GM23338 (cell line): ENCODE data around the gene RUSC1. TPM values are rescaled to one million over a fixed set of nuclear protein-coding genes. Genes with fewer than 3 reads are reported as not detected.

Experiments
- ATAC-seq: fragments of 200-7000 bp; cut with Tn5 transposase; 3 replicates; pipeline ENCODE4 v1.9.1; 2020
- DNase-seq: peaks from one replicate; pipeline ENCODE4 v3.0.0-alpha.2; 2015; ENCODE audit warnings: low spot score
- H2AFZ ChIP-seq: fragments of 200-600 bp; sonication (generic); 2 replicates; pipeline ENCODE4 v1.8.0; 2016; ENCODE audit warnings: antibody characterized with exemption, mild to moderate bottlenecking, moderate library complexity
- H3F3A ChIP-seq: fragments of 200-600 bp; sonication (generic); replicated peaks from 2 replicates; pipeline ENCODE4 v1.8.0; 2017; ENCODE audit warnings: antibody characterized with exemption, mixed run types, low read depth
- H3K27ac ChIP-seq: fragments of 200-600 bp; sonication (generic); 2 replicates; pipeline ENCODE4 v1.6.1; 2016; ENCODE audit warnings: low read depth
- H3K27me3 ChIP-seq: fragments of 200-600 bp; sonication (generic); 2 replicates; pipeline ENCODE4 v1.8.0; 2016; ENCODE audit warnings: mild to moderate bottlenecking, mixed run types, moderate library complexity; ENCODE audit not compliant: insufficient read depth
- H3K36me3 ChIP-seq: fragments of 200-600 bp; sonication (generic); 2 replicates; pipeline ENCODE4 v1.8.0; 2016; ENCODE audit warnings: mild to moderate bottlenecking; ENCODE audit not compliant: insufficient read depth
- H3K4me1 ChIP-seq: fragments of 200-600 bp; sonication (generic); 2 replicates; pipeline ENCODE4 v1.8.0; 2016; ENCODE audit warnings: mild to moderate bottlenecking, moderate library complexity; ENCODE audit not compliant: insufficient read depth
- H3K4me2 ChIP-seq: fragments of 200-600 bp; sonication (generic); 2 replicates; pipeline ENCODE4 v1.7.1; 2017; ENCODE audit warnings: mixed run types
- H3K4me3 ChIP-seq: fragments of 200-600 bp; sonication (generic); 2 replicates; pipeline ENCODE4 v1.6.1; 2016; ENCODE audit warnings: mixed run types
- H3K79me2 ChIP-seq: fragments of 200-600 bp; sonication (generic); replicated peaks from 2 replicates; pipeline ENCODE4 v1.8.0; 2017; ENCODE audit warnings: mild to moderate bottlenecking; ENCODE audit not compliant: insufficient read depth
- H3K9me2 ChIP-seq: fragments of 200-600 bp; sonication (generic); 2 replicates; pipeline ENCODE4 v1.8.0; 2017; ENCODE audit not compliant: insufficient read depth
- H4K20me1 ChIP-seq: fragments of 200-600 bp; sonication (generic); replicated peaks from 2 replicates; pipeline ENCODE4 v1.8.0; 2017; ENCODE audit warnings: mild to moderate bottlenecking; ENCODE audit not compliant: insufficient read depth
- H3K27ac Mint-ChIP-seq: 2 replicates; pipeline ENCODE4 v1.8.0; 2020; ENCODE audit warnings: inconsistent platforms, mild to moderate bottlenecking, moderate library complexity, mixed read lengths
- H3K27me3 Mint-ChIP-seq: 3 replicates; pipeline ENCODE4 v1.8.0; 2022; ENCODE audit warnings: low read depth, mild to moderate bottlenecking, moderate library complexity, mixed read lengths, inconsistent platforms; ENCODE audit not compliant: insufficient read depth, poor library complexity
- H3K36me3 Mint-ChIP-seq: 3 replicates; pipeline ENCODE4 v1.8.0; 2021; ENCODE audit warnings: low read depth, mild to moderate bottlenecking, inconsistent platforms, moderate library complexity, mixed read lengths
- H3K4me1 Mint-ChIP-seq: 3 replicates; pipeline ENCODE4 v1.8.0; 2020; ENCODE audit warnings: mild to moderate bottlenecking, inconsistent platforms, mixed read lengths
- H3K4me3 Mint-ChIP-seq: 3 replicates; pipeline ENCODE4 v1.8.0; 2021; ENCODE audit warnings: moderate library complexity, mild to moderate bottlenecking, inconsistent platforms, mixed read lengths
- H3K9me3 Mint-ChIP-seq: 3 replicates; pipeline ENCODE4 v1.8.0; 2020; ENCODE audit warnings: moderate library complexity, mild to moderate bottlenecking, inconsistent platforms, mixed read lengths
- CREB1 ChIP-seq: fragments of 250-450 bp; sonication (Bioruptor Pico); IDR thresholded peaks from 2 replicates; pipeline ENCODE4 v1.5.0; 2020; ENCODE audit warnings: low read depth, mild to moderate bottlenecking, moderate library complexity
- EZH2 ChIP-seq: fragments of 200-600 bp; sonication (generic); IDR thresholded peaks from one replicate; pipeline ENCODE4 v1.8.0; 2017; ENCODE audit warnings: antibody characterized with exemption, mild to moderate bottlenecking, low read depth; ENCODE audit not compliant: unreplicated experiment
- EZH2phosphoT487 ChIP-seq: fragments of 200-600 bp; sonication (generic); IDR thresholded peaks from one replicate; pipeline ENCODE4 v1.8.1; 2018; ENCODE audit warnings: antibody characterized with exemption; ENCODE audit not compliant: unreplicated experiment
- JUNB ChIP-seq: IDR thresholded peaks from one replicate; pipeline ENCODE4 v1.6.1; 2016; ENCODE audit warnings: antibody characterized with exemption; ENCODE audit not compliant: unreplicated experiment
- NANOG ChIP-seq: IDR thresholded peaks from 2 replicates; pipeline ENCODE4 v1.6.1; 2016; ENCODE audit warnings: antibody characterized with exemption, borderline replicate concordance
- POLR2AphosphoS5 ChIP-seq: IDR thresholded peaks from 2 replicates; pipeline ENCODE4 v1.6.1; 2016; ENCODE audit warnings: antibody characterized with exemption, low read depth
- STAT1 ChIP-seq: IDR thresholded peaks from one replicate; pipeline ENCODE4 v1.6.1; 2016; ENCODE audit warnings: antibody characterized with exemption; ENCODE audit not compliant: unreplicated experiment
- polyA plus RNA-seq: library from polyadenylated mRNA; unstranded; fragments of >200 nt; fragmentation: Nextera tagmentation; extraction: Ambion mirVana; gene quantifications from 2 replicates; pipeline ENCODE4 v1.2.1, GENCODE V29; 2016
- total RNA-seq: library from RNA; depleted of rRNA; stranded (reverse); fragments of >200 nt; shearing (Covaris generic); gene quantifications from 2 replicates; pipeline ENCODE4 v1.2.3, GENCODE V29; 2014
- TF ChIP-seq, protein P1 (sequence below), 2 experiments: fragments of 200-600 bp in 1 of 2; sonication (generic) in 1 of 2; conservative IDR thresholded peaks; 2 replicates each; pipeline versions ENCODE4 v1.5.1 to v1.6.1; 2016 to 2017; ENCODE audit warnings: antibody characterized with exemption in 2 of 2, low read depth in 2 of 2, mild to moderate bottlenecking in 2 of 2, moderate library complexity in 1 of 2
- TF ChIP-seq, protein P2 (sequence below): IDR thresholded peaks from 2 replicates; pipeline ENCODE4 v1.6.1; 2016; ENCODE audit warnings: antibody characterized with exemption

Gene RUSC1
- total and polyA plus RNA-seq, 2 experiments from 2014 or later: 53.4 to 87.7 TPM

DNA sequence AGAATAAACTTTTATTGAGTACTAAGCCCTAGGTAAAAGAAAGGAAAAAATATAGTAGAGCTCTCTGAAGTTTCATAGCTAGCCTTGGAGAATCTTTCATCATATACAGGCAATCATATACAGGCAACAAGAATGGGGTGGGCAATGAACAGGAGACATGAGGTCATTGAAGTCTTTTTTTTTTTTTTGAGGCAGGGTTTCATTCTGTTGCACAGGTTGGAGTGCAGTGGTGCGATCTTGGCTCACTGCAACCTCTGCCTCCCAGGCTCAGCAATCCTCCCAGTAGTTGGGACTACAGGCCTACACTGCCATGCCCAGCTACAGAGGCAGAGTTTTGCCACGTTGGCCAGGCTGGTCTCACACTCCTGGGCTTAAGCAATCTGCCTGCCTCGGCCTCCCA is 22.1 kb downstream of the RUSC1 start:
- Histone ChIP-seq H3K27ac (no peak overlapping the region), H3K4me3 (no peak overlapping the region), H3K36me3 (peaks cover 51% of the 10 kb centered on the region), H4K20me1 (no peaks in the 10 kb centered on the region; the same call in 1 of the 2 replicates), H3K27me3 (no peaks in the 10 kb centered on the region), H3K79me2 (no peaks in the 10 kb centered on the region), H3F3A (peaks cover 3% of the 10 kb centered on the region; the same call in 1 of the 2 replicates), H3K4me1 (no peaks in the 10 kb centered on the region), H3K4me2 (no peak overlapping the region), H3K9me2 (no peaks in the 10 kb centered on the region), H2AFZ (no peak overlapping the region)
- Mint-ChIP-seq H3K4me1 (no peaks in the 10 kb centered on the region), H3K36me3 (peaks cover 52% of the 10 kb centered on the region), H3K27me3 (no peaks in the 10 kb centered on the region), H3K4me3 (no peak overlapping the region), H3K27ac (no peak overlapping the region), H3K9me3 (no peaks in the 10 kb centered on the region)
- no peak for ATAC-seq
- DNase-seq: no peak
- TF ChIP-seq, protein P1, sequence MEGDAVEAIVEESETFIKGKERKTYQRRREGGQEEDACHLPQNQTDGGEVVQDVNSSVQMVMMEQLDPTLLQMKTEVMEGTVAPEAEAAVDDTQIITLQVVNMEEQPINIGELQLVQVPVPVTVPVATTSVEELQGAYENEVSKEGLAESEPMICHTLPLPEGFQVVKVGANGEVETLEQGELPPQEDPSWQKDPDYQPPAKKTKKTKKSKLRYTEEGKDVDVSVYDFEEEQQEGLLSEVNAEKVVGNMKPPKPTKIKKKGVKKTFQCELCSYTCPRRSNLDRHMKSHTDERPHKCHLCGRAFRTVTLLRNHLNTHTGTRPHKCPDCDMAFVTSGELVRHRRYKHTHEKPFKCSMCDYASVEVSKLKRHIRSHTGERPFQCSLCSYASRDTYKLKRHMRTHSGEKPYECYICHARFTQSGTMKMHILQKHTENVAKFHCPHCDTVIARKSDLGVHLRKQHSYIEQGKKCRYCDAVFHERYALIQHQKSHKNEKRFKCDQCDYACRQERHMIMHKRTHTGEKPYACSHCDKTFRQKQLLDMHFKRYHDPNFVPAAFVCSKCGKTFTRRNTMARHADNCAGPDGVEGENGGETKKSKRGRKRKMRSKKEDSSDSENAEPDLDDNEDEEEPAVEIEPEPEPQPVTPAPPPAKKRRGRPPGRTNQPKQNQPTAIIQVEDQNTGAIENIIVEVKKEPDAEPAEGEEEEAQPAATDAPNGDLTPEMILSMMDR (conservative IDR thresholded peaks at IDR 0.05; ENCODE audit: low read depth in 2 of 2): no peak
- TF ChIP-seq POLR2AphosphoS5: no peak
- TF ChIP-seq EZH2phosphoT487: no peak
- no peak for TF ChIP-seq STAT1
- no peak for TF ChIP-seq JUNB
- no peak for TF ChIP-seq EZH2
- TF ChIP-seq CREB1: no peak
- TF ChIP-seq NANOG: no peak
- TF ChIP-seq, protein P2, sequence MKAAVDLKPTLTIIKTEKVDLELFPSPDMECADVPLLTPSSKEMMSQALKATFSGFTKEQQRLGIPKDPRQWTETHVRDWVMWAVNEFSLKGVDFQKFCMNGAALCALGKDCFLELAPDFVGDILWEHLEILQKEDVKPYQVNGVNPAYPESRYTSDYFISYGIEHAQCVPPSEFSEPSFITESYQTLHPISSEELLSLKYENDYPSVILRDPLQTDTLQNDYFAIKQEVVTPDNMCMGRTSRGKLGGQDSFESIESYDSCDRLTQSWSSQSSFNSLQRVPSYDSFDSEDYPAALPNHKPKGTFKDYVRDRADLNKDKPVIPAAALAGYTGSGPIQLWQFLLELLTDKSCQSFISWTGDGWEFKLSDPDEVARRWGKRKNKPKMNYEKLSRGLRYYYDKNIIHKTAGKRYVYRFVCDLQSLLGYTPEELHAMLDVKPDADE: no peak

GRCh38 chr1:155352631-155353030 is 31.9 kb downstream of the RUSC1 start:
- no peak overlapping the region for H3K4me3 Mint-ChIP-seq
- Histone ChIP-seq H3K9me2 (no peaks in the 10 kb centered on the region), H3K27me3 (no peaks in the 10 kb centered on the region), H4K20me1 (no peaks in the 10 kb centered on the region; the same call in 1 of the 2 replicates), H2AFZ (no peak overlapping the region), H3K79me2 (no peaks in the 10 kb centered on the region), H3K36me3 (peaks cover 46% of the 10 kb centered on the region), H3K4me1 (no peaks in the 10 kb centered on the region), H3F3A (0 out of 2 replicates have a peak, but pooled peaks cover 6% of the 10 kb centered on the region), H3K4me2 (no peak overlapping the region), H3K27ac (no peak overlapping the region), H3K4me3 (no peak overlapping the region)
- no peak for ATAC-seq
- H3K36me3 Mint-ChIP-seq: peaks cover 57% of the 10 kb centered on the region
- H3K27me3 Mint-ChIP-seq: no peaks in the 10 kb centered on the region
- no peak overlapping the region for H3K27ac Mint-ChIP-seq
- DNase-seq: no peak
- no peaks in the 10 kb centered on the region for H3K4me1 Mint-ChIP-seq
- no peaks in the 10 kb centered on the region for H3K9me3 Mint-ChIP-seq
- TF ChIP-seq NANOG: no peak
- TF ChIP-seq, protein P1 (conservative IDR thresholded peaks at IDR 0.05; ENCODE audit: low read depth in 2 of 2): no peak
- TF ChIP-seq CREB1: no peak
- TF ChIP-seq JUNB: no peak
- TF ChIP-seq POLR2AphosphoS5: no peak
- TF ChIP-seq EZH2: no peak
- TF ChIP-seq STAT1: no peak
- TF ChIP-seq, protein P2: no peak
